ENCODE measurements around the gene TIMM22.

Gene TIMM22

GRCh38 chr17:983921-984320 lies 13.0 kb upstream of the TIMM22 start:
- H3K4me3 ChIP-seq (replicated peaks; ENCODE audit: insufficient read depth, low read length) = no peak overlapping the region
- H3K27me3 ChIP-seq (ENCODE audit: insufficient read depth, poor library complexity, severe bottlenecking) = no peaks in the 10 kb centered on the region
- TF ChIP-seq SPI1 (IDR thresholded peaks at IDR 0.05; ENCODE audit: borderline replicate concordance, low read depth) = no peak
- TF ChIP-seq CTCF (IDR thresholded peaks at IDR 0.05; ENCODE audit: insufficient read depth, low read length) = no peak
- TF ChIP-seq POLR2AphosphoS5 (IDR thresholded peaks at IDR 0.05; ENCODE audit: low read depth) = no peak
- no peak for TF ChIP-seq REST (IDR thresholded peaks at IDR 0.05; ENCODE audit: insufficient replicate concordance, low read depth)
- no peak for TF ChIP-seq GABPA (IDR thresholded peaks at IDR 0.05; ENCODE audit: low read depth)
- H3K27ac ChIP-seq (replicated peaks) = no peak overlapping the region
- DNase-seq (ENCODE audit: low read depth in 1 of 2, low spot score in 1 of 2) = no peak

GRCh38 chr17:986322-986929 lies 10.5 kb upstream of the TIMM22 start:
- H3K4me3 ChIP-seq (replicated peaks; ENCODE audit: insufficient read depth, low read length) = no peak overlapping the region
- H3K27me3 ChIP-seq (ENCODE audit: insufficient read depth, poor library complexity, severe bottlenecking) = no peaks in the 10 kb centered on the region
- TF ChIP-seq GABPA (IDR thresholded peaks at IDR 0.05; ENCODE audit: low read depth) = no peak
- TF ChIP-seq REST (IDR thresholded peaks at IDR 0.05; ENCODE audit: insufficient replicate concordance, low read depth) = no peak
- TF ChIP-seq POLR2AphosphoS5 (IDR thresholded peaks at IDR 0.05; ENCODE audit: low read depth) = no peak
- no peak for TF ChIP-seq SPI1 (IDR thresholded peaks at IDR 0.05; ENCODE audit: borderline replicate concordance, low read depth)
- TF ChIP-seq CTCF (IDR thresholded peaks at IDR 0.05; ENCODE audit: insufficient read depth, low read length) = no peak

GRCh38 chr17:987931-988330 lies 9.0 kb upstream of the TIMM22 start:
- TF ChIP-seq SPI1 (IDR thresholded peaks at IDR 0.05; ENCODE audit: borderline replicate concordance, low read depth) (no peak), CTCF (IDR thresholded peaks at IDR 0.05; ENCODE audit: insufficient read depth, low read length) (no peak), POLR2AphosphoS5 (IDR thresholded peaks at IDR 0.05; ENCODE audit: low read depth) (no peak)
- H3K27ac ChIP-seq (replicated peaks) = no peak overlapping the region
- no peak for DNase-seq (ENCODE audit: low read depth in 1 of 2, low spot score in 1 of 2)
- no peak overlapping the region for H3K4me3 ChIP-seq (replicated peaks; ENCODE audit: insufficient read depth, low read length)
- no peaks in the 10 kb centered on the region for H3K27me3 ChIP-seq (ENCODE audit: insufficient read depth, poor library complexity, severe bottlenecking)

More at GRCh38 chr17:986322-986929, 10.5 kb upstream of the TIMM22 start:
- no peak overlapping the region for H3K27ac ChIP-seq (replicated peaks)
- no peak for DNase-seq (ENCODE audit: low read depth in 1 of 2, low spot score in 1 of 2)

GRCh38 chr17:988561-988960 lies 8.4 kb upstream of the TIMM22 start:
- no peaks in the 10 kb centered on the region for H3K27me3 ChIP-seq (ENCODE audit: insufficient read depth, poor library complexity, severe bottlenecking)
- TF ChIP-seq POLR2AphosphoS5 (IDR thresholded peaks at IDR 0.05; ENCODE audit: low read depth) (no peak), GABPA (IDR thresholded peaks at IDR 0.05; ENCODE audit: low read depth) (no peak), REST (IDR thresholded peaks at IDR 0.05; ENCODE audit: insufficient replicate concordance, low read depth) (no peak), SPI1 (IDR thresholded peaks at IDR 0.05; ENCODE audit: borderline replicate concordance, low read depth) (no peak), CTCF (IDR thresholded peaks at IDR 0.05; ENCODE audit: insufficient read depth, low read length) (no peak)
- H3K27ac ChIP-seq (replicated peaks) = no peak overlapping the region
- no peak for DNase-seq (ENCODE audit: low read depth in 1 of 2, low spot score in 1 of 2)
- no peak overlapping the region for H3K4me3 ChIP-seq (replicated peaks; ENCODE audit: insufficient read depth, low read length)

Measured in HL-60 (cell line).